Lower lobe of right lung (tissue), 2 donors: ENCODE results near the gene RANGRF. TPM values are rescaled to one million over a fixed set of nuclear protein-coding genes. Genes with fewer than 3 reads are reported as not detected.

Source experiments
- ATAC-seq, 2 donors: fragments of 200-7000 bp; cut with Tn5 transposase; one replicate each; pipeline ENCODE4 v1.9.1; 2020 to 2022; ENCODE audit warnings: mild to moderate bottlenecking in 2 of 2, moderate library complexity in 2 of 2
- DNase-seq: peaks from one replicate; pipeline ENCODE4 v3.0.0-alpha.2; 2020
- H3K27ac ChIP-seq: fragments of 200-600 bp; one replicate; pipeline ENCODE4 v1.8.0; 2022
- H3K27me3 ChIP-seq: fragments of 200-600 bp; one replicate; pipeline ENCODE4 v1.8.0; 2022; ENCODE audit warnings: low read depth
- H3K36me3 ChIP-seq: fragments of 200-600 bp; one replicate; pipeline ENCODE4 v1.8.0; 2022; ENCODE audit warnings: mild to moderate bottlenecking
- H3K4me1 ChIP-seq: fragments of 200-600 bp; one replicate; pipeline ENCODE4 v1.8.0; 2022
- H3K4me3 ChIP-seq: fragments of 200-600 bp; one replicate; pipeline ENCODE4 v1.8.0; 2022; ENCODE audit warnings: mild to moderate bottlenecking
- H3K9me3 ChIP-seq: fragments of 200-600 bp; one replicate; pipeline ENCODE4 v1.8.0; 2022
- CTCF ChIP-seq: fragments of 200-600 bp; IDR thresholded peaks from one replicate; pipeline ENCODE4 v1.8.0; 2022; ENCODE audit warnings: antibody characterized with exemption, mild to moderate bottlenecking
- intact Hi-C: fragments of 100-400 bp; cut with DNase I; formaldehyde crosslinking; loops from one replicate; pipeline ENCODE4 v1.11.0; 2022
- total RNA-seq: library from RNA; stranded (reverse); fragmentation: NEBNext Ultra II Directional; extraction: Animal tissue kit (Norgen Biotek cat#: 25700); gene quantifications from one replicate; pipeline ENCODE4 v1.2.1, GENCODE V29; 2021
- donor health status: DM: no; HTN: yes; CAD: no; lungs with severe emphysema.

Gene RANGRF
- total RNA-seq, 1 donor from 2014 or later = 24.6 TPM

GRCh38 chr17:8253801-8254200, 34.7 kb upstream of the RANGRF start:
- Histone ChIP-seq H3K27me3 (no peaks in the 10 kb centered on the region), H3K36me3 (peaks cover 52% of the 10 kb centered on the region), H3K9me3 (no peaks in the 10 kb centered on the region), H3K27ac (no peak overlapping the region), H3K4me3 (no peak overlapping the region), H3K4me1 (peaks cover 9% of the 10 kb centered on the region)
- no peak for ATAC-seq
- no peak for DNase-seq
- intact Hi-C loops = no loop called here
- TF ChIP-seq CTCF = peak; percentile 16

DNA sequence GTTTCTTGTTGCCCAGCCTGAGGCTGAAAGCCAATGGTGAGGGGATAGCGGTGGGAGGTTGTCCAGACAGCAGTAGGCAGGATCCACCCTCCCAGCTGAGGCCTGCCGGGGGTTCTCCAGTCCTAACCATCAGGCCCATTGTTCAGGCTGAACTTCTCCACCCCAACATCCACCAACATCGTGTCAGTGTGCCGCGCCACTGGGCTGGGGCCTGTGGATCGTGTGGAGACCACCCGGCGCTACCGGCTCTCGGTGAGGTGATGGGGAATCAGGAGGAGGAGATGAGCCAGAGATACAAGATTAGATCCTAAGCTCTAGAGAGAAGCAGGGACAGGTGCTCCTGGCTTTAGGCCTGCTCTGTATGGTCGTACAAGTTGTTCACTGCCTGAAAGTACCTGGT, 33.6 kb upstream of the RANGRF start:
- no peak overlapping the region for H3K4me3 ChIP-seq
- peaks cover 52% of the 10 kb centered on the region for H3K36me3 ChIP-seq
- TF ChIP-seq CTCF = no peak
- DNase-seq = no peak
- peaks cover 3% of the 10 kb centered on the region for H3K4me1 ChIP-seq
- intact Hi-C loops = no loop called here
- H3K27ac ChIP-seq = no peak overlapping the region
- ATAC-seq = no peak
- no peaks in the 10 kb centered on the region for H3K9me3 ChIP-seq
- H3K27me3 ChIP-seq = no peaks in the 10 kb centered on the region

DNA sequence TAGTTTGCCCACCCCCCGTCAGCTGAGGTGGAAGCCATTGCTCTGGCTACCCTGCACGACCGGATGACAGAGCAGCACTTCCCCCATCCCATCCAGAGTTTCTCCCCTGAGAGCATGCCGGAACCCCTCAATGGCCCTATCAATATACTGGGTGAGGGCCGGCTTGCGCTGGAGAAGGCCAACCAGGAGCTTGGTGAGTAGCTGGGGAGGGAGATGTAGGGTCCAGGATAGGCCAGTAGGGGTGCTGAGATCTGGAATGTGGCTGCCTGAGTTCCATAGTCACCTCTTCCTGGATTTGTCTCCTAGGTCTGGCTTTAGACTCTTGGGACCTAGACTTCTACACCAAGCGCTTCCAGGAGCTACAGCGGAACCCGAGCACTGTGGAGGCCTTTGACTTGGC, 33.0 kb upstream of the RANGRF start:
- no peak for TF ChIP-seq CTCF
- H3K27me3 ChIP-seq = no peaks in the 10 kb centered on the region
- ATAC-seq = no peak
- peaks cover 57% of the 10 kb centered on the region for H3K36me3 ChIP-seq
- intact Hi-C loops = no loop called here
- H3K4me3 ChIP-seq = no peak overlapping the region
- no peaks in the 10 kb centered on the region for H3K4me1 ChIP-seq
- no peak overlapping the region for H3K27ac ChIP-seq
- no peaks in the 10 kb centered on the region for H3K9me3 ChIP-seq
- DNase-seq = no peak

- no peak for ATAC-seq
- no peak overlapping the region for H3K4me3 ChIP-seq
- no peak for TF ChIP-seq CTCF
- DNase-seq = no peak
- intact Hi-C loops = no loop called here
- peaks cover 65% of the 10 kb centered on the region for H3K36me3 ChIP-seq
- H3K9me3 ChIP-seq = no peaks in the 10 kb centered on the region
- H3K4me1 ChIP-seq = no peaks in the 10 kb centered on the region
- H3K27me3 ChIP-seq = no peaks in the 10 kb centered on the region
- H3K27ac ChIP-seq = no peak overlapping the region
These were observed 32.2 kb upstream of the RANGRF start for GRCh38 chr17:8256291-8256690.

DNA sequence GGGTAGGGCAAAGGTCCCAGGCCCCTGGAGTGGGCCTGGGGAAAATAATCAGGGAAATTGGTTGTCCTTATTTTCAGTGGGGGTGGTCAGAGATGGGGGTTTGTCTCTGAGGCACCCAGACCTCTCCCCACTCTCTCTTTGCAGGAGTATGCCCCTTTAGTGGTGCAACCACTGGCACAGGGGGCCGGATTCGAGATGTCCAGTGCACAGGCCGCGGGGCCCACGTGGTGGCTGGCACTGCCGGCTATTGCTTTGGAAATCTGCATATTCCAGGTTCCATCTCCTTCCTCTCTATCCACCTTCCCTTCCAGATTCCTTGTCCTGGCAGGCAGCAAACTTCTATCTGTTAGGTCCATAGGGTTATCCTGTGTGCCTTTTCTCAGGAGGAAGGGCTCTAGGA, 31.8 kb upstream of the RANGRF start:
- Histone ChIP-seq H3K36me3 (peaks cover 69% of the 10 kb centered on the region), H3K9me3 (no peaks in the 10 kb centered on the region), H3K27me3 (no peaks in the 10 kb centered on the region), H3K27ac (no peak overlapping the region), H3K4me3 (no peak overlapping the region), H3K4me1 (no peaks in the 10 kb centered on the region)
- DNase-seq = no peak
- intact Hi-C loops = no loop called here
- no peak for TF ChIP-seq CTCF
- no peak for ATAC-seq

DNA sequence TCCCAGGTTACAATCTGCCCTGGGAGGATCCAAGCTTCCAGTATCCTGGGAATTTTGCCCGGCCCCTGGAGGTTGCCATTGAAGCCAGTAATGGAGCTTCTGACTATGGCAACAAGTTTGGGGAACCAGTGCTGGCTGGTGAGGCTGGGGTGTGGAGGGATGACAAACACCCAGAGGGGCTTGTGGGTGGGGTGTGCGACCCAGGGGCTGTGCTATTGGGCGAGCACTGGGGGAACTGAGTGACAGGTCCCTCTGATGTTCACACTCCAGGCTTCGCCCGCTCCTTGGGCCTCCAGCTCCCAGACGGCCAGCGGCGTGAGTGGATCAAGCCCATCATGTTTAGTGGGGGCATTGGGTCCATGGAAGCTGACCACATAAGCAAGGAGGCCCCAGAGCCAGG, 30.7 kb upstream of the RANGRF start:
- intact Hi-C loops = no loop called here
- DNase-seq (no peak), ATAC-seq (no peak)
- Histone ChIP-seq H3K27ac (no peak overlapping the region), H3K4me1 (no peaks in the 10 kb centered on the region), H3K9me3 (no peaks in the 10 kb centered on the region), H3K27me3 (no peaks in the 10 kb centered on the region), H3K36me3 (peaks cover 74% of the 10 kb centered on the region), H3K4me3 (no peak overlapping the region)
- TF ChIP-seq CTCF = no peak
